ENCODE results near the gene CPN2.

DNA sequence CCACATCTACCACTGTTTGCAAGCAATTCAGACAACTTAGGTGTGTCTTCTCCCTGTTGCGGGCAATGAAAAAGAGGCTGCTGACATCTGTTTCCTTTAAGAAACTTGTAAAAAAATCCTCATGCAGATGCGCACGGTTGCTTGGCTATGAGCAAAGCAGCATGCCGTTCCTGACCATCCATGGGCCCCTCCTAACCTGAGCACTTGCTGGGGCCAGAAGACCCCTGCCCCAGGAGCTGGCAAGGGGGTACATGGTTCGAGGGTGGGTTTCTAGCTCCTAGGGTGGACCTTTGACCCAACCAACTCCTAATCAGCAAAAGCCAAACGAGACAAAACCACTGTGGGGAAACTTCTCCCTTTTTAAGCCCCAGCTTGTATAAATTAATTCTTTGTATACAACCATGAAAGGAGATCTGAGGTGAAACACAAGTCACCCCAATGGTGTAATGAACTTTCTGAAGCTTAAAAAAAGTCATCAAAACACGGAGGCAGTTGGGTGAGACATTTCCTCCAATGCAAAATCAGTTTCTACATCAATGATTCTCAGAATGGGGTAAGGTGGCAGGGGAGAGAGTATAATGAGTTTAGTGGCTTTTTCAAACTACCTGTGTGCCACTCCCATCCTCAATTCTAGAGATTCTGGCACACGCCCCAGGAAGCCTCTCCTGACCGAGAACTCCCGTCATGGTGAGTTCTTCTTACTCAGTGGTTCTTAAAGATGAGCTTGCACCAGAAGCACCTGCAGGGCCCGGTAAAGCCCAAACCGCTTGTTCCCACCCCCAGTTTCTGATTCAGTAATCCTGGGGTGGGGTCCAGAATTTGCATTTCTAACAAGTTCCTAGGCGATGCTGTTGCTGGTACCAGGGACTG is 44.1 kb downstream of the CPN2 start:
- TF ChIP-seq POLR2A (IDR thresholded peaks at IDR 0.05; ENCODE audit: low read depth, low read length) (no peak), TAF1 (IDR thresholded peaks at IDR 0.05; ENCODE audit: low read depth, low read length) (no peak; the same call in 1 of the 2 replicates), POLR2AphosphoS5 (IDR thresholded peaks at IDR 0.05; ENCODE audit: low read depth, low read length) (no peak)
